OCI-LY1 (cell line): ENCODE measurements around the gene STK32B.

Experiments
- EZH2 ChIP-seq: fragments of 200-600 bp; sonication (generic), shearing (Covaris generic); IDR thresholded peaks from 2 replicates; pipeline ENCODE4 v1.8.0; 2017; ENCODE audit warnings: borderline replicate concordance, mixed run types, mild to moderate bottlenecking, antibody characterized with exemption, low read length, moderate library complexity, mixed read lengths
- TF ChIP-seq, protein P1 (sequence below): fragments of 200-600 bp; sonication (generic), shearing (Covaris generic); IDR thresholded peaks from 2 replicates; pipeline ENCODE4 v1.5.1; 2017; ENCODE audit warnings: mild to moderate bottlenecking, antibody characterized with exemption, low read length, moderate library complexity, mixed read lengths

DNA sequence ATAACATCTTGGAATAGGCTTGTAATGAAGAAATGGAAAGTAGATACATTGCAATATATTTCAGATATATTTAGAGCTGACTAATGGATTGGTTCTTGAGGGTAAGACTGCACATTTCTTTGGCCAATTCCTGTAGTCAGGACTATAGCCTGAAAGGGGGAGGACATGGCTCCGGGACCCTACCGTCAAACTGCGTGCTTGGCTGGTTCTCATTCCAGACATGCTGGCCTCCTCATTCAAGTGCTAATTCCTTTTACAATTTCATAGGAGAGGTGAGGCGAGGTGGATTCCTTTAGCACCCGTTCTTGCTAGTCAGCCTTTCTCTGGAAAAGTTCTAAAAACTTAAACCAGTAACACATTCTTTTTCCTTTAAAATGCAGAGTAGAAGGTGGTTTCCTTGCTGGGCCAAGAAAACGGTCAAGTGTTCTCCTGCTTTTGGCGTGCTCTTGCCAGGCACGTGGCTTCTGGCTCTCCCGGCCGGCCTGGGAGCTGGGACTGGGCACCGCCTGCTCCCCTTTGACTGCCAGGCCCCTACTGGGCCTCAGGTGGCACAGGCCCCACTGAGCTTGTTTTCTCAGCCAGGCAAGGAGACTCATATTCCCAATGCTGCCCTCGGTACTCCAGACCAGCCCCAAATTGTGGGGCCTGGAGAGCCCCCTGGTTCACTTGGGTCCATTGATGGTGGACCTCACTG lies 167.2 kb downstream of the STK32B start:
- TF ChIP-seq, protein P1, sequence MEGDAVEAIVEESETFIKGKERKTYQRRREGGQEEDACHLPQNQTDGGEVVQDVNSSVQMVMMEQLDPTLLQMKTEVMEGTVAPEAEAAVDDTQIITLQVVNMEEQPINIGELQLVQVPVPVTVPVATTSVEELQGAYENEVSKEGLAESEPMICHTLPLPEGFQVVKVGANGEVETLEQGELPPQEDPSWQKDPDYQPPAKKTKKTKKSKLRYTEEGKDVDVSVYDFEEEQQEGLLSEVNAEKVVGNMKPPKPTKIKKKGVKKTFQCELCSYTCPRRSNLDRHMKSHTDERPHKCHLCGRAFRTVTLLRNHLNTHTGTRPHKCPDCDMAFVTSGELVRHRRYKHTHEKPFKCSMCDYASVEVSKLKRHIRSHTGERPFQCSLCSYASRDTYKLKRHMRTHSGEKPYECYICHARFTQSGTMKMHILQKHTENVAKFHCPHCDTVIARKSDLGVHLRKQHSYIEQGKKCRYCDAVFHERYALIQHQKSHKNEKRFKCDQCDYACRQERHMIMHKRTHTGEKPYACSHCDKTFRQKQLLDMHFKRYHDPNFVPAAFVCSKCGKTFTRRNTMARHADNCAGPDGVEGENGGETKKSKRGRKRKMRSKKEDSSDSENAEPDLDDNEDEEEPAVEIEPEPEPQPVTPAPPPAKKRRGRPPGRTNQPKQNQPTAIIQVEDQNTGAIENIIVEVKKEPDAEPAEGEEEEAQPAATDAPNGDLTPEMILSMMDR, result no peak
- TF ChIP-seq EZH2, result no peak
